Measurements from ENCODE around the gene CRNKL1. TPM values are rescaled to one million over a fixed set of nuclear protein-coding genes. Genes with fewer than 3 reads are reported as not detected.

CRNKL1 gene
- total and polyA plus RNA-seq, 2 of the 4 experiments (the other 2 are of a cell fraction), result 7.4 to 20.1 TPM

- Histone ChIP-seq H3K36me3 (ENCODE audit: control insufficient read depth, insufficient read depth, low read length) (peaks cover 22% of the 10 kb centered on the region), H2AK9ac (replicated peaks; ENCODE audit: low read depth, low read length, poor library complexity) (no peak overlapping the region), H2AFZ (replicated peaks; ENCODE audit: low read length, poor library complexity) (no peak overlapping the region), H2BK20ac (ENCODE audit: low read depth, low read length) (no peak overlapping the region), H3K23ac (ENCODE audit: low read depth, low read length) (peak overlapping the region; percentile 25; the same call in 1 of the 2 replicates), H4K8ac (ENCODE audit: low read depth in 2 of 2, low read length in 2 of 2) (peak overlapping the region in 1 of 2 experiments; percentile 60; a peak in 1 of 4 replicates), H3K4ac (ENCODE audit: low read depth, low read length) (no peak overlapping the region), H3K27ac (ENCODE audit: insufficient read depth, low read length) (peak overlapping the region; percentile 36; the same call in 1 of the 2 replicates), H3K4me2 (ENCODE audit: low read depth, low read length) (peak overlapping the region; percentile 29; the same call in 1 of the 2 replicates), H3K27me3 (ENCODE audit: control insufficient read depth, insufficient read depth, low read length) (no peaks in the 10 kb centered on the region), H3K4me1 (ENCODE audit: control insufficient read depth, insufficient read depth, low read length) (peaks cover 30% of the 10 kb centered on the region), H3K14ac (replicated peaks; ENCODE audit: low read depth, low read length) (peak overlapping the region; percentile 29; the same call in 1 of the 2 replicates), H4K20me1 (ENCODE audit: insufficient read depth, low read length) (peaks cover 61% of the 10 kb centered on the region), H4K5ac (ENCODE audit: low read depth, low read length) (no peak overlapping the region), H3K79me1 (ENCODE audit: low read depth in 1 of 2, low read length in 2 of 2) (peaks cover 15 to 65% of the 10 kb centered on the region in 2 experiments; a peak in 3 of 4 replicates), H3K9me3 (ENCODE audit: control insufficient read depth, insufficient read depth, low read length) (no peaks in the 10 kb centered on the region), H2BK120ac (ENCODE audit: low read depth, low read length) (peak overlapping the region; percentile 16; the same call in 1 of the 2 replicates), H2AK5ac (ENCODE audit: low read depth, low read length) (no peak overlapping the region), H4K91ac (ENCODE audit: insufficient read depth, low read depth, low read length) (no peak overlapping the region; the same call in 1 of the 2 replicates), H3K56ac (ENCODE audit: extremely low read depth, insufficient read depth, low read length) (no peak overlapping the region), H3K9me1 (ENCODE audit: insufficient read depth, low read length) (peaks cover 15% of the 10 kb centered on the region; the same call in 1 of the 2 replicates), H3K4me3 (ENCODE audit: insufficient read depth, low read depth, low read length) (no peak overlapping the region), H2BK15ac (ENCODE audit: low read depth, low read length) (no peak overlapping the region; the same call in 2 of the 3 replicates), H2BK5ac (ENCODE audit: low read depth, low read length, poor library complexity, severe bottlenecking) (peak overlapping the region; percentile 100), H3K9ac (ENCODE audit: low read depth, low read length) (0 out of 2 replicates have a peak overlapping the region, but pooled peaks have one; percentile 25), H3K18ac (ENCODE audit: low read depth, low read length) (peak overlapping the region; percentile 18; the same call in 1 of the 2 replicates)
- DNase-seq (no peak), ATAC-seq (ENCODE audit: low read depth) (no peak)
- in situ Hi-C loops (cut with MboI; ENCODE audit: low sequenced_read_pairs) (no loop called here), intact Hi-C loops (cut with micrococcal nuclease) (loop anchor here (5.0 kb wide), 1 partner anchor 104 kb away; no protein-coding TSS in a partner anchor), dilution Hi-C loops (cut with HindIII; ENCODE audit: low sequenced_read_pairs, unreplicated experiment) (no loop called here)
- ChIA-PET CTCF (no interaction called here), POLR2A (ENCODE audit: unreplicated experiment) (interaction anchor here (1.2 kb wide), 1 partner anchor 14 kb away, joined by 6 read pairs; no protein-coding TSS in a partner anchor)
- no TSS peak for BruUV-seq (replicated peaks)
- WGBS, 2 experiments (ENCODE audit: extremely low coverage in 2 of 2, insufficient read length in 1 of 2), result no CpG with 5 or more reads among the region's 1 CpG
- TF ChIP-seq POLR2A (IDR thresholded peaks at IDR 0.05; ENCODE audit: low read depth, low read length), result no peak
- no peak for TF ChIP-seq BHLHE40 (IDR thresholded peaks at IDR 0.05; ENCODE audit: low read depth, low read length)
- TF ChIP-seq USF2 (IDR thresholded peaks at IDR 0.05; ENCODE audit: low read depth, low read length), result no peak
- no peak for TF ChIP-seq CEBPB (IDR thresholded peaks at IDR 0.05; ENCODE audit: low read depth, low read length)
- TF ChIP-seq RFX5 (IDR thresholded peaks at IDR 0.05; ENCODE audit: low read depth, low read length), result no peak
- TF ChIP-seq MAFK (IDR thresholded peaks at IDR 0.05; ENCODE audit: low read depth, low read length), result no peak
- no peak for TF ChIP-seq ELK1 (IDR thresholded peaks at IDR 0.05; ENCODE audit: borderline replicate concordance, low read depth, low read length)
- TF ChIP-seq NFE2L2 (IDR thresholded peaks at IDR 0.05; ENCODE audit: low read depth, low read length), result no peak
- TF ChIP-seq MAZ (IDR thresholded peaks at IDR 0.05; ENCODE audit: borderline replicate concordance, low read depth, low read length), result no peak
- no peak for TF ChIP-seq MXI1 (IDR thresholded peaks at IDR 0.05; ENCODE audit: borderline replicate concordance, low read depth, low read length)
Measured at GRCh38 chr20:19991308-19991707, 61.0 kb downstream of the CRNKL1 start.
